HepG2 (cell line): ENCODE measurements around the gene NRG3.

Experiments
- AHR ChIP-seq: IDR thresholded peaks from 2 replicates; pipeline ENCODE4 v1.6.1; 2018; ENCODE audit warnings: missing genetic modification reagents, missing compliant biosample characterization
- CBFB ChIP-seq: sonication (generic); formaldehyde crosslinking; IDR thresholded peaks from 2 replicates; pipeline ENCODE4 v1.4.0; 2020; ENCODE audit warnings: missing genetic modification reagents
- MLXIP ChIP-seq: sonication (generic); formaldehyde crosslinking; IDR thresholded peaks from 2 replicates; pipeline ENCODE4 v1.9.0; 2021; ENCODE audit warnings: missing genetic modification reagents, borderline replicate concordance
- PCBP1 ChIP-seq: fragments of 200-400 bp; formaldehyde crosslinking; IDR thresholded peaks from 2 replicates; pipeline ENCODE4 v1.6.1; 2017; ENCODE audit warnings: mild to moderate bottlenecking, low read depth, low read length, borderline replicate concordance
- REXO4 ChIP-seq: sonication (generic); formaldehyde crosslinking; IDR thresholded peaks from 2 replicates; pipeline ENCODE4 v1.8.0; 2022; ENCODE audit warnings: missing genetic modification reagents, mild to moderate bottlenecking, borderline replicate concordance
- RFX5 ChIP-seq: IDR thresholded peaks from 2 replicates; pipeline ENCODE4 v1.6.1; 2011; ENCODE audit warnings: low read depth, low read length, improper control_type of control experiment
- SMYD3 ChIP-seq: sonication (generic); formaldehyde crosslinking; IDR thresholded peaks from 2 replicates; pipeline ENCODE4 v1.8.1; 2023; ENCODE audit warnings: mild to moderate bottlenecking, missing genetic modification reagents
- TAF1 ChIP-seq: sonication (generic); formaldehyde crosslinking; IDR thresholded peaks from 2 replicates; pipeline ENCODE4 v1.4.0; 2020; ENCODE audit warnings: missing genetic modification reagents
- YEATS4 ChIP-seq: sonication (generic); formaldehyde crosslinking; IDR thresholded peaks from 2 replicates; pipeline ENCODE4 v1.4.0; 2020; ENCODE audit warnings: missing genetic modification reagents, borderline replicate concordance
- ZNF280D ChIP-seq: sonication (generic); formaldehyde crosslinking; IDR thresholded peaks from 2 replicates; pipeline ENCODE4 v1.5.1; 2020; ENCODE audit warnings: mild to moderate bottlenecking, missing genetic modification reagents
- ZNF331 ChIP-seq: sonication (generic); formaldehyde crosslinking; IDR thresholded peaks from 2 replicates; pipeline ENCODE4 v1.4.0; 2020; ENCODE audit warnings: missing genetic modification reagents
- ZSCAN12 ChIP-seq: sonication (generic); formaldehyde crosslinking; IDR thresholded peaks from 2 replicates; pipeline ENCODE4 v1.9.0; 2021; ENCODE audit warnings: mild to moderate bottlenecking, missing genetic modification reagents
- TF ChIP-seq, protein P1 (sequence below): sonication (generic); formaldehyde crosslinking; IDR thresholded peaks from 2 replicates; pipeline ENCODE4 v1.4.0; 2020; ENCODE audit warnings: missing genetic modification reagents, borderline replicate concordance

- TF ChIP-seq YEATS4 (CRISPR knock-in tag) (no peak), TAF1 (CRISPR knock-in tag) (no peak), SMYD3 (no peak), ZSCAN12 (CRISPR knock-in tag) (no peak), ZNF280D (CRISPR knock-in tag) (no peak), PCBP1 (no peak), AHR (CRISPR knock-in tag) (no peak), RFX5 (no peak), ZNF331 (CRISPR knock-in tag) (no peak), CBFB (CRISPR knock-in tag) (no peak), REXO4 (CRISPR knock-in tag) (no peak), MLXIP (CRISPR knock-in tag) (no peak)
- TF ChIP-seq, protein P1, sequence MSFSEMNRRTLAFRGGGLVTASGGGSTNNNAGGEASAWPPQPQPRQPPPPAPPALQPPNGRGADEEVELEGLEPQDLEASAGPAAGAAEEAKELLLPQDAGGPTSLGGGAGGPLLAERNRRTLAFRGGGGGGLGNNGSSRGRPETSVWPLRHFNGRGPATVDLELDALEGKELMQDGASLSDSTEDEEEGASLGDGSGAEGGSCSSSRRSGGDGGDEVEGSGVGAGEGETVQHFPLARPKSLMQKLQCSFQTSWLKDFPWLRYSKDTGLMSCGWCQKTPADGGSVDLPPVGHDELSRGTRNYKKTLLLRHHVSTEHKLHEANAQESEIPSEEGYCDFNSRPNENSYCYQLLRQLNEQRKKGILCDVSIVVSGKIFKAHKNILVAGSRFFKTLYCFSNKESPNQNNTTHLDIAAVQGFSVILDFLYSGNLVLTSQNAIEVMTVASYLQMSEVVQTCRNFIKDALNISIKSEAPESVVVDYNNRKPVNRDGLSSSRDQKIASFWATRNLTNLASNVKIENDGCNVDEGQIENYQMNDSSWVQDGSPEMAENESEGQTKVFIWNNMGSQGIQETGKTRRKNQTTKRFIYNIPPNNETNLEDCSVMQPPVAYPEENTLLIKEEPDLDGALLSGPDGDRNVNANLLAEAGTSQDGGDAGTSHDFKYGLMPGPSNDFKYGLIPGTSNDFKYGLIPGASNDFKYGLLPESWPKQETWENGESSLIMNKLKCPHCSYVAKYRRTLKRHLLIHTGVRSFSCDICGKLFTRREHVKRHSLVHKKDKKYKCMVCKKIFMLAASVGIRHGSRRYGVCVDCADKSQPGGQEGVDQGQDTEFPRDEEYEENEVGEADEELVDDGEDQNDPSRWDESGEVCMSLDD (CRISPR knock-in tag), result no peak
Measured at GRCh38 chr10:82089327-82089726, 214.3 kb downstream of the NRG3 start.
